OCI-LY7 (cell line): ENCODE results near the gene GRK5. TPM values are rescaled to one million over a fixed set of nuclear protein-coding genes. Genes with fewer than 3 reads are reported as not detected.

Experiments used
- BruUV-seq: library from RNA; stranded (reverse); fragments of 400-500 nt; replicated peaks from 2 replicates; lab custom pipeline; 2021; lab: Mats Ljungman, UMichigan
- CTCF ChIA-PET: fragments of 300-600 bp; sonication (Branson Sonifier 250); formaldehyde crosslinking; loops from one replicate; lab custom pipeline; 2022; ENCODE audit warnings: antibody characterized with exemption; ENCODE audit not compliant: unreplicated experiment; lab: Charles Lee
- POLR2A ChIA-PET: fragments of 300-600 bp; sonication (Branson Sonifier 250); formaldehyde crosslinking; loops from one replicate; lab custom pipeline; 2022; ENCODE audit warnings: antibody characterized with exemption; lab: Charles Lee
- DNase-seq: peaks from one replicate; pipeline ENCODE4 v3.0.0-alpha.2; 2015; ENCODE audit warnings: low spot score
- H2AFZ ChIP-seq: fragments of 200-600 bp; sonication (generic), shearing (Covaris generic); 2 replicates; pipeline ENCODE4 v1.6.1; 2014; ENCODE audit warnings: mild to moderate bottlenecking, antibody characterized with exemption, low read length, moderate library complexity
- H3K27ac ChIP-seq: fragments of 200-600 bp; sonication (generic); 2 replicates; pipeline ENCODE4 v1.5.1; 2014; ENCODE audit warnings: mixed run types, low read depth, mild to moderate bottlenecking, moderate library complexity, low read length, inconsistent platforms; ENCODE audit not compliant: poor library complexity, severe bottlenecking
- H3K36me3 ChIP-seq: fragments of 200-600 bp; sonication (generic); 2 replicates; pipeline ENCODE4 v1.6.1; 2014; ENCODE audit warnings: mild to moderate bottlenecking, antibody characterized with exemption, low read length, moderate library complexity, mixed read lengths; ENCODE audit not compliant: insufficient read depth
- H3K4me1 ChIP-seq: fragments of 200-600 bp; sonication (generic); 2 replicates; pipeline ENCODE4 v1.5.1; 2014; ENCODE audit warnings: mild to moderate bottlenecking, low read length; ENCODE audit not compliant: insufficient read depth, poor library complexity, severe bottlenecking
- H3K4me2 ChIP-seq: fragments of 200-600 bp; sonication (generic); 2 replicates; pipeline ENCODE4 v1.6.1; 2014; ENCODE audit warnings: mild to moderate bottlenecking, low read length
- H3K4me3 ChIP-seq: fragments of 200-600 bp; sonication (generic); 2 replicates; pipeline ENCODE4 v1.5.1; 2014; ENCODE audit warnings: mild to moderate bottlenecking, low read depth, low read length; ENCODE audit not compliant: poor library complexity, severe bottlenecking
- H3K79me2 ChIP-seq: fragments of 200-600 bp; sonication (generic); 2 replicates; pipeline ENCODE4 v1.6.1; 2016; ENCODE audit warnings: low read depth, mild to moderate bottlenecking, low read length, moderate library complexity, mixed read lengths; ENCODE audit not compliant: insufficient read depth
- H3K9me2 ChIP-seq: fragments of 200-600 bp; sonication (generic); 2 replicates; pipeline ENCODE4 v1.6.1; 2016; ENCODE audit warnings: mild to moderate bottlenecking, low read length, mixed read lengths; ENCODE audit not compliant: insufficient read depth
- H3K9me3 ChIP-seq: fragments of 200-600 bp; sonication (generic); 2 replicates; pipeline ENCODE4 v1.6.1; 2014; ENCODE audit warnings: mild to moderate bottlenecking, mixed run types, low read length, mixed read lengths
- H4K20me1 ChIP-seq: fragments of 200-600 bp; sonication (generic); 2 replicates; pipeline ENCODE4 v1.6.1; 2014; ENCODE audit warnings: mild to moderate bottlenecking, antibody characterized with exemption, low read length, moderate library complexity, mixed read lengths; ENCODE audit not compliant: insufficient read depth
- EZH2phosphoT487 ChIP-seq: fragments of 200-600 bp; sonication (generic); IDR thresholded peaks from 2 replicates; pipeline ENCODE4 v1.6.1; 2018; ENCODE audit warnings: low read depth, borderline replicate concordance, mild to moderate bottlenecking, mixed run types, antibody characterized with exemption, low read length, moderate library complexity, mixed read lengths
- intact Hi-C: fragments of 100-400 bp; cut with micrococcal nuclease; formaldehyde crosslinking; loops from one replicate; pipeline ENCODE4 v1.10.0; 2022; ENCODE audit not compliant: unreplicated experiment
- total RNA-seq, 2 experiments: library from RNA; depleted of rRNA in 1 of 2; stranded (reverse); fragments of >200 nt in 1 of 2; shearing (Covaris generic) in 1 of 2; gene quantifications; 2 replicates each; pipeline ENCODE4 v1.2.3, GENCODE V29; 2014 to 2022
- TF ChIP-seq, protein P1 (sequence below): fragments of 200-600 bp; sonication (generic); conservative IDR thresholded peaks from 2 replicates; pipeline ENCODE4 v1.5.1; 2014; ENCODE audit warnings: mild to moderate bottlenecking, antibody characterized with exemption, low read length, moderate library complexity, mixed read lengths

GRK5 gene
- total RNA-seq, 2 experiments from 2014 or later = 4.7 to 10.2 TPM

DNA sequence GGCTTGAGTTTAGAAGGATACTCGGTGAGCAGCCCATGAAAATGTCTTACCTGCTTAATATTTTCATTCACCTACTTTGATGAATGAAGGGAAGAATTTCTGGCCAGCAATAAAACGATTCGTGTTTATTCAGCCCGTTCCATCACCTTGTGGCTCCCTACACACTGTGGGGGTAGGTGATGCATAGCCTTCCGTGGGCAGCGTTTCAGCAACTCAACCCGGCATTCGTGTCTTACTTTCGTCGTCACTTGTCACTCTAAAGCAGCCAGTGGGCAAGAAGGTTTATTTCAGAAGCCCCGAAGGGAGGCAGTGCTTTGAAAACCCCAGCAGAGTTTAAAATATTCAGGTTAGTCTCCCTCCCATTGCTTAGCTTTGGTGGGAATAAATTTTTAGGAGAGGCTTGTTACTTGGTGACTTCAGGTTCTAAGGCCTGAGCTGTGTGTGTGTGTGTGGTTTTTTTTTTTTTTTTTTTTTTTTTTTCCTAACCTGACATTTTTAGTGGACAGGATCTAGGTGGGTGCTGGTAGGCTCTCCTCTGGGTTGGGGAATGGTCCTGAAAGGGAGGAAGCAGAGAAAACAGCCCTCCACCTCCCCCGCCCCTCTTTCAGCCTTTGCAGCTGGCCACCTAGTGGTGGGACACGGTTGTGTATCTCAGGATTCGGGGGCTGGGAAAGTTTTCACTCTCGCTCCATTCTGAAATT is 1.8 kb downstream of the GRK5 start:
- Histone ChIP-seq H3K4me2 (peak overlapping the region; percentile 97), H3K27ac (no peak overlapping the region), H3K9me2 (no peaks in the 10 kb centered on the region), H3K4me3 (peak overlapping the region; percentile 75), H3K9me3 (no peaks in the 10 kb centered on the region), H2AFZ (no peak overlapping the region), H3K79me2 (no peaks in the 10 kb centered on the region), H3K4me1 (peaks cover 28% of the 10 kb centered on the region), H3K36me3 (no peaks in the 10 kb centered on the region), H4K20me1 (no peaks in the 10 kb centered on the region)
- DNase-seq = peak; percentile 64
- no peak for TF ChIP-seq EZH2phosphoT487
- TF ChIP-seq, protein P1, sequence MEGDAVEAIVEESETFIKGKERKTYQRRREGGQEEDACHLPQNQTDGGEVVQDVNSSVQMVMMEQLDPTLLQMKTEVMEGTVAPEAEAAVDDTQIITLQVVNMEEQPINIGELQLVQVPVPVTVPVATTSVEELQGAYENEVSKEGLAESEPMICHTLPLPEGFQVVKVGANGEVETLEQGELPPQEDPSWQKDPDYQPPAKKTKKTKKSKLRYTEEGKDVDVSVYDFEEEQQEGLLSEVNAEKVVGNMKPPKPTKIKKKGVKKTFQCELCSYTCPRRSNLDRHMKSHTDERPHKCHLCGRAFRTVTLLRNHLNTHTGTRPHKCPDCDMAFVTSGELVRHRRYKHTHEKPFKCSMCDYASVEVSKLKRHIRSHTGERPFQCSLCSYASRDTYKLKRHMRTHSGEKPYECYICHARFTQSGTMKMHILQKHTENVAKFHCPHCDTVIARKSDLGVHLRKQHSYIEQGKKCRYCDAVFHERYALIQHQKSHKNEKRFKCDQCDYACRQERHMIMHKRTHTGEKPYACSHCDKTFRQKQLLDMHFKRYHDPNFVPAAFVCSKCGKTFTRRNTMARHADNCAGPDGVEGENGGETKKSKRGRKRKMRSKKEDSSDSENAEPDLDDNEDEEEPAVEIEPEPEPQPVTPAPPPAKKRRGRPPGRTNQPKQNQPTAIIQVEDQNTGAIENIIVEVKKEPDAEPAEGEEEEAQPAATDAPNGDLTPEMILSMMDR = peak; percentile 97
- intact Hi-C loops = loop anchor here (5.0 kb wide), 1 partner anchor 158 kb away; no protein-coding TSS in a partner anchor
- ChIA-PET POLR2A (interaction anchor here (0.6 to 1.5 kb wide), 9 partner anchors 9 to 559 kb away, joined by 3 to 7 read pairs (median 3); no protein-coding TSS in a partner anchor), CTCF (interaction anchor here (0.6 to 0.8 kb wide), 3 partner anchors 56 to 516 kb away, joined by 3 read pairs; no protein-coding TSS in a partner anchor)
- BruUV-seq = TSS peak; percentile 50

DNA sequence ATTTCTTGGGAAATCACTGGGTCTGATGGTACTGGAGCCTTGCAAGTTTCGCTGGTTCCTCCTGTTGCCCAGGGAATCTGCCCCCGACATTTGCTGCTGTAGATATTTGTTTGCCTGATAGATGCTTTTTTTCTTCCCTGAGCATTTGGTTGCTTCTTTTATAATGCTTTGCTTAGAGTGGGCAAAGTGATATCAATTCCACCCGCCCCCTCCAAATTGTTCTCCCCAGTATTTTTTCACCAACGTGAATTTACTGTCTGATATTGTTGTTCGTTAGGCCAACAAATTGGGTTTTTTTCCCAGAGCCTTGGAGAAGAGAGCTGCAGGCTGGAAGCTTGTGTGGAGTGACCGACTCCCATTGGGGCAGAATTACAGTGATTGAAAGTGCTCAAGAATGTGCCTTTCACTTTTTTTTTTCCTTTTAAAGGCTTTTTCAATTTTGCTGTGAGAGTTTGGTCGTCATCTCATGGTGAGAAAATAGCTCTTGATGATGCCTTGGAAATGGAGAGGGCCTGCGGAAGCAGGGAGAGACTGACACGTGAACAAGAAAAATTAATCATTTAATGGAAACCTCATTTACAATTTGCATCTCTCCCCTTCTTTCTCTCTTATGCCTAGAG is 2.5 kb downstream of the GRK5 start:
- no peak for TF ChIP-seq EZH2phosphoT487
- TF ChIP-seq, protein P1 = peak; percentile 65; the same call in 1 of the 2 replicates
- DNase-seq = no peak
- H3K9me3 ChIP-seq = no peaks in the 10 kb centered on the region
- CTCF ChIA-PET = interaction anchor here (0.8 kb wide), 1 partner anchor 515 kb away, joined by 3 read pairs; no protein-coding TSS in a partner anchor
- H3K79me2 ChIP-seq = no peaks in the 10 kb centered on the region
- POLR2A ChIA-PET = interaction anchor here (0.6 to 1.5 kb wide), 6 partner anchors 14 to 505 kb away, joined by 3 to 6 read pairs (median 3); no protein-coding TSS in a partner anchor
- no peaks in the 10 kb centered on the region for H4K20me1 ChIP-seq
- H3K4me3 ChIP-seq = no peak overlapping the region
- no peaks in the 10 kb centered on the region for H3K36me3 ChIP-seq
- BruUV-seq = no TSS peak
- H3K27ac ChIP-seq = no peak overlapping the region
- intact Hi-C loops = loop anchor here (5.0 kb wide), 1 partner anchor 157 kb away; no protein-coding TSS in a partner anchor
- no peaks in the 10 kb centered on the region for H3K9me2 ChIP-seq
- H3K4me1 ChIP-seq = peaks cover 28% of the 10 kb centered on the region
- H2AFZ ChIP-seq = no peak overlapping the region
- H3K4me2 ChIP-seq = peak overlapping the region; percentile 97
